Measurements from ENCODE around the gene MPRIP. TPM values are rescaled to one million over a fixed set of nuclear protein-coding genes. Genes with fewer than 3 reads are reported as not detected.

MPRIP gene
- total RNA-seq, 1 experiment from 2014 or later = 258 TPM

GRCh38 chr17:17173921-17174320, 131.7 kb downstream of the MPRIP start:
- Histone ChIP-seq H3K9me2 (ENCODE audit: insufficient read depth) (no peaks in the 10 kb centered on the region), H3K9me3 (ENCODE audit: control insufficient read depth in 1 of 2, insufficient read depth in 1 of 2, low read depth in 1 of 2, low read length in 2 of 2) (no peaks in the 10 kb centered on the region), H3K36me3 (ENCODE audit: control insufficient read depth in 1 of 2, insufficient read depth in 2 of 2, low read length in 2 of 2) (peaks cover 42 to 48% of the 10 kb centered on the region in 2 experiments; a peak in 3 of 4 replicates), H3K4me1 (ENCODE audit: control insufficient read depth in 1 of 2, insufficient read depth in 2 of 2, low read length in 2 of 2) (no peaks in the 10 kb centered on the region), H2AFZ (ENCODE audit: low read depth, low read length, poor library complexity, severe bottlenecking) (no peak overlapping the region), H3K4me3 (replicated peaks in 1 of 2; ENCODE audit: low read depth in 1 of 2, low read length in 2 of 2) (no peak overlapping the region), H3K9ac (ENCODE audit: low read length) (no peak overlapping the region), H3K79me2 (ENCODE audit: insufficient read depth, low read length) (no peaks in the 10 kb centered on the region), H3K4me2 (ENCODE audit: low read length) (no peak overlapping the region), H4K20me1 (ENCODE audit: insufficient read depth) (no peaks in the 10 kb centered on the region), H3K27ac (ENCODE audit: low read depth, low read length) (no peak overlapping the region), H3K27me3 (ENCODE audit: insufficient read depth, low read length) (no peaks in the 10 kb centered on the region)
- BruUV-seq (replicated peaks) = no TSS peak
- ChIA-PET CTCF (no interaction called here), RAD21 (ENCODE audit: low non-redundant PET in 1 of 2, low total read pairs in 2 of 2, uncharacterized antibody in 2 of 2, unreplicated experiment in 2 of 2) (no interaction called here), POLR2A (no interaction called here)
- TF ChIP-seq EZH2phosphoT487 (IDR thresholded peaks at IDR 0.05; ENCODE audit: borderline replicate concordance) = no peak
- TF ChIP-seq ELF1 (IDR thresholded peaks at IDR 0.05; ENCODE audit: borderline replicate concordance, low read depth) = no peak
- TF ChIP-seq SRF (IDR thresholded peaks at IDR 0.05; ENCODE audit: low read depth) = no peak
- TF ChIP-seq RAD21 (IDR thresholded peaks at IDR 0.05; ENCODE audit: low read depth) = no peak
- no peak for TF ChIP-seq CBX3 (IDR thresholded peaks at IDR 0.05; ENCODE audit: low read depth)
- no peak for TF ChIP-seq SP1 (IDR thresholded peaks at IDR 0.05; ENCODE audit: low read depth)
- no peak for TF ChIP-seq SIN3A (IDR thresholded peaks at IDR 0.05; ENCODE audit: low read depth)
- TF ChIP-seq POLR2AphosphoS5 (IDR thresholded peaks at IDR 0.05; ENCODE audit: low read depth, low read length) = no peak
- TF ChIP-seq JUND (IDR thresholded peaks at IDR 0.05) = no peak
- no peak for TF ChIP-seq CTCF (IDR thresholded peaks at IDR 0.05 in 2 of 3, conservative IDR thresholded peaks at IDR 0.05 in 1 of 3; ENCODE audit: borderline replicate concordance in 1 of 3, insufficient read depth in 1 of 3, low read depth in 2 of 3, low read length in 2 of 3)
- no peak for TF ChIP-seq TCF7L2 (IDR thresholded peaks at IDR 0.05; ENCODE audit: borderline replicate concordance, extremely low read depth, insufficient read depth, insufficient read length)
- no peak for TF ChIP-seq EZH2 (IDR thresholded peaks at IDR 0.05)
- no peak for TF ChIP-seq ZNF274 (IDR thresholded peaks at IDR 0.05; ENCODE audit: low read depth, low read length)
- intact Hi-C loops (cut with micrococcal nuclease) = no loop called here
- no peak for ATAC-seq
- DNase-seq (ENCODE audit: low read depth, low spot score) = no peak
